Adrenal gland (tissue), 5 donors: ENCODE data around the gene SDK2.

Experiments
- POLR2A ChIP-seq, 2 donors: fragments of 450-650 bp; IDR thresholded peaks; one replicate each; pipeline ENCODE4 v1.6.1; 2017; ENCODE audit warnings: antibody characterized with exemption in 2 of 2, mild to moderate bottlenecking in 2 of 2, moderate library complexity in 1 of 2
- TF ChIP-seq, protein P1 (sequence below), 6 experiments: fragments of 450-650 bp in 4 of 6; fragments of 200-600 bp in 2 of 6; sonication (generic) in 1 of 6; IDR thresholded peaks; 1 replicate in 5 of 6; 2 replicates in 1 of 6; pipeline versions ENCODE4 v1.5.1 to v1.8.0; 2016 to 2021; ENCODE audit warnings: antibody characterized with exemption in 6 of 6, mild to moderate bottlenecking in 2 of 6, moderate library complexity in 1 of 6
- donor health status: DM: no; HTN: no; CAD: no.

DNA sequence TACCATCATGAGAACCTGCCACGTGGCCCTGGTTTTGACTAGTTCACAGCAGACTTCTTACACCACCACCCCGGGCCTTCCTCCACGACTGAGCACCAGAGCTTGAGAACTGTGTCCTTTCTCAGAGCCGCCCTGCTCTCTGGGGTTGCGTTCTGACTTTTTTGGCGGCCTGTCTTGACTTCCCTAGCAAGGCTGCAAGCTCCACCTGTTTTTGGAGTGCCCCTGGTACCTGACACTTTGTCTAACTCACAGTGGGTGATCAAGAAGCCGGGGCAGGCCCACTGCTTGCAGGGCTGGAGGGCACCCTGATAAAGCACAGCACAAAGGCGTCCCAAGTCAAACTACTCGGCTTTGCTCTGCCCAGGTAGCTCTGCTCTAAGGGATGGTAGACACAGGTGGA lies 154.3 kb downstream of the SDK2 start:
- TF ChIP-seq, protein P1, sequence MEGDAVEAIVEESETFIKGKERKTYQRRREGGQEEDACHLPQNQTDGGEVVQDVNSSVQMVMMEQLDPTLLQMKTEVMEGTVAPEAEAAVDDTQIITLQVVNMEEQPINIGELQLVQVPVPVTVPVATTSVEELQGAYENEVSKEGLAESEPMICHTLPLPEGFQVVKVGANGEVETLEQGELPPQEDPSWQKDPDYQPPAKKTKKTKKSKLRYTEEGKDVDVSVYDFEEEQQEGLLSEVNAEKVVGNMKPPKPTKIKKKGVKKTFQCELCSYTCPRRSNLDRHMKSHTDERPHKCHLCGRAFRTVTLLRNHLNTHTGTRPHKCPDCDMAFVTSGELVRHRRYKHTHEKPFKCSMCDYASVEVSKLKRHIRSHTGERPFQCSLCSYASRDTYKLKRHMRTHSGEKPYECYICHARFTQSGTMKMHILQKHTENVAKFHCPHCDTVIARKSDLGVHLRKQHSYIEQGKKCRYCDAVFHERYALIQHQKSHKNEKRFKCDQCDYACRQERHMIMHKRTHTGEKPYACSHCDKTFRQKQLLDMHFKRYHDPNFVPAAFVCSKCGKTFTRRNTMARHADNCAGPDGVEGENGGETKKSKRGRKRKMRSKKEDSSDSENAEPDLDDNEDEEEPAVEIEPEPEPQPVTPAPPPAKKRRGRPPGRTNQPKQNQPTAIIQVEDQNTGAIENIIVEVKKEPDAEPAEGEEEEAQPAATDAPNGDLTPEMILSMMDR (IDR thresholded peaks at IDR 0.05) = no peak
- no peak for TF ChIP-seq POLR2A (IDR thresholded peaks at IDR 0.05)
